HG03097 (cell line): ENCODE results near the gene ADD2.
"Not testable (repeated sequence)": the region's sequence is repeated elsewhere in the genome, so short reads cannot be mapped to it uniquely, and the experiment has no call there.

ENCODE experiments used
- ATAC-seq: cut with Tn5 transposase; IDR thresholded peaks from one replicate; pipeline ENCODE4 v1.9.1; 2021; ENCODE audit not compliant: unreplicated experiment, low FRiP score

ADD2 gene

DNA sequence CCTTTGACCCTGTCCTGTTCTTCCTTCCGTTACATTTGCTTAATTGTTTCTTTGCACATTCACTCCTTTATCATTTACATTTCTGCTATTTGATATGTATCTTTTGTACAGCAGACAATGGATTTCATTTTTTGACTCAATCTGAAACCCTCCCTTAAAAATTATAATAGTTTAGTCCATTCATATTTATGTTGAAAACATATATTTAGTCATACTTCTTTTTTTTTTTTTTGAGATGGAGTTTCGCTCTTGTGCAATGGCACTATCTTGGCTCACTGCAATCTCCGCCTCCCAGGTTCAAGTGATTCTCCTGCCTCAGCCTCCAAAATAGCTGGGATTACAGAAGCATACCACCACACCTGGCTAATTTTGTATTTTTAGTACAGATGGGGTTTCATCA, 119.0 kb downstream of the ADD2 start:
- no peak for ATAC-seq

DNA sequence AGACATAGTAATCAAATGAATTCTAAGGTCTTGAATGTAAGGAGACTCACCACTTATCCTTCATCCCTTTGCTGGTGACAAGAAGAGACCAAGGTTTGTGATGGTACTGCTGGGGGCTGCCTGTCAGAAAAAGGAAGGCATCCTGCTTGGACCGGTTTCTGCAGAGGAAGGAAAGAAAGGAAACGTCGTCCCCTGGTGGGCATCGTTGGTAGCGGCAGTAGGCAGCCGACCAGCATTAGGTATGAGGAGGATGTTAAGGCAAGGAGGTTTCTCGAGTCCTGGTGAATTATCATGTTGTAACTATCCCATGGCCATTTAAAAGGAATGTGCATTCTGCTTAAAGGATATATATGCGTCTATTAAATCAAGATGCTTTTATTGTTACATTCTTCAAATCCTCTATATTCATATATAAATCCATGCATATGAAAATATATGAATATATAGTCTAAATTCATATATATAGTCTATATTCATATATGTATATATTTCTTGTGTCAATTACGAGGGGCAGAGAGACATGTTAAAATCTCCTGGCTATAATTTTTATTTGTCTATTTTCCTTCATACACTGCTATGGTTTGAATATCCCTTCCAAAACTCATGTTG, 120.0 kb downstream of the ADD2 start:
- ATAC-seq: no peak

- no peak for ATAC-seq
Observed at GRCh38 chr2:70646420-70646818, 121.6 kb downstream of the ADD2 start.

GRCh38 chr2:70645733-70646419, 122.1 kb downstream of the ADD2 start:
- no peak for ATAC-seq

DNA sequence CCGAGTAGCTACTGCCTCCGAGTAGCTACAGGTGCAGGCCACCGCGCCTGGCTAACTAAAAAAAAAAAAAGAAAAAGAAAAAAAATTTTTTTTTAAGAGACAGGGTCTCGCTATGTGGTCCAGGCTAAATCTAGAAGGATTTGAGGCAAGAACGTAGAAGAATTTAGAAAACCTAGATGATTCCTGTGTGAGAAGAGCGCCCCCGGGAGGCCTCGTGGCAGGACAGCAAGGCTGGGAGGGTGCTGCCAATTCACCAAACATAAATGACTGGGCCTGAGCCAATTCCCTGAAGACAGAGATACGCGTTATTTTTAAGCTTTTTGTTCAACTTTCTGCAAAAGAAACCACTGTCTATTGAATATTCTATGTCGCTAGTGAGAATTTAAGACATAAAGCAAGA, 124.3 kb downstream of the ADD2 start:
- ATAC-seq: no peak

- ATAC-seq: no peak
Observed at GRCh38 chr2:70641263-70641784, 126.7 kb downstream of the ADD2 start.

GRCh38 chr2:70639841-70640436, 128.1 kb downstream of the ADD2 start:
- no peak for ATAC-seq

- no peak for ATAC-seq
Observed at GRCh38 chr2:70638561-70638960, 129.4 kb downstream of the ADD2 start.

- no peak for ATAC-seq
Observed at GRCh38 chr2:70633508-70633907, 134.5 kb downstream of the ADD2 start.

DNA sequence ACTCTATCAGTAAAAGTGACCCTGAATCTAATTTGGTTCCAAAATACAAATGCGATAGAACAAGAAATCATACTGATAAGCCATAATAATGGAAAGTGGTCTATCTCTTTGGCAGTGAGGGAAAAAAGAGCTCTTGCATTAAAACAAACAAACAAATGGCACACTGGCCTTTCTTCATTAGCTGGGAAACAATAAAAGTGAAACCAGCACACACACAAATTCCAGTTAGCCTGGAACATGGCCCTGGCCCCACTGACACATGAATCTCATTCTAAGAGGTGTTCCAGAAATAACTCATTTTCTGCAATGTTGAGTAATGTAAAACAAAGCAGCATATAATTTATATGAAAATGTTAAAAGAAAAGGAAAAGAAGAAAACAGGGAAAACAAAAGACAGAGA, 135.0 kb downstream of the ADD2 start:
- ATAC-seq: no peak

DNA sequence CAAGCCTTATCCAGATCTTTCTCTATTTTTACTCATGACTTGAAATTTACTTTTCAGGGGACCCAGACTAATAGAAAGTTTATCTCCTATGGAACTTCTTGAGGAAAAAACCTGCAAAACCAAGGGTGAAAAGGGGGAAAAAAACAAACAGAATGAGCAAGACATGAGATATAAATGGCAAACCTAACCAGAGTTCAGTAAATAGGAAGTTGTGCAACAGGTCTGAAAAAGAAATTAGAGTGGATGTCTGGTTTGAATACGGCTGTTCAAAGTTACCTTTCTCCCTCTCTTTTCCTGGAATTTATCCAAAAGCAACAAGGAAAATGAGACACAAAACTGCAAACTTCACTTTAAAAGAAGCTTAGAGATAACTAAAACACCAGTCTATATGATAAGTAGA, 135.6 kb downstream of the ADD2 start:
- ATAC-seq: no peak

GRCh38 chr2:70630761-70631160, 137.2 kb downstream of the ADD2 start:
- no peak for ATAC-seq

GRCh38 chr2:70627211-70627898, 140.6 kb downstream of the ADD2 start:
- ATAC-seq: no peak

DNA sequence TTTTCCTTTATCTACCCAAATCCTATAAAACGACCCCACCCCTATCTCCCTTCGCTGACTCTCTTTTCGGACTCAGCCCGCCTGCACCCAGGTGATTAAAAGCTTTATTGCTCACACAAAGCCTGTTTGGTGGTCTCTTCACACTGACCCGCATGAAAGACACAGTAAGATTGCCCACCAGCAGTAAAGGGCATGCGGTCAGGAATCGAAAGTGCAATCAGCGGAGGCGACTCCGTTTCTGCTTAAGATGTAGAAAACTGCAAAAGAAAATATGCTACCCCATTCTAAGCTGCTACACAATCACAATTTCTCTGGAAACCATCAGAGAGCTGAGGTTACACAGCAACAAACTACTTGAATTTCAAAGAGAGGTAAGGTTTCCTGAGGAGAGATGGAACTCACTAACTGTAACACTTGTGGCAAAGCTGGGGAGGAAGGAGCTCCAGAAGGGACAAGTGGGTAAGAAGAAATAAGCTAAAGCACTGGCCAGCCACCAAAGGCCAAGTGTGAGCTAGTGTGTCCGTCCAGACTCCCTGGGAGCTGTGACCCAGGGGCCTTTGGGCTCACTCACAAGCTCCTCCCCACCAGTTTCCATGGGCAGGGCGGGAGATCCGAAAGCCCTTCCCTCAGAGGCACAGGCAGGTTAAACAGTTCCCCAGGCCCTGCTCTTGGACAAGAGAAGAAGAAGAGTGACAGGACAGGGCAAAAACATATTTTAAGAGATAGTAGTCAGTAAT, 141.6 kb downstream of the ADD2 start:
- no peak for ATAC-seq

GRCh38 chr2:70621536-70621935, 146.5 kb downstream of the ADD2 start:
- ATAC-seq: not testable (repeated sequence)

GRCh38 chr2:70620020-70620419, 148.0 kb downstream of the ADD2 start:
- ATAC-seq: no peak

DNA sequence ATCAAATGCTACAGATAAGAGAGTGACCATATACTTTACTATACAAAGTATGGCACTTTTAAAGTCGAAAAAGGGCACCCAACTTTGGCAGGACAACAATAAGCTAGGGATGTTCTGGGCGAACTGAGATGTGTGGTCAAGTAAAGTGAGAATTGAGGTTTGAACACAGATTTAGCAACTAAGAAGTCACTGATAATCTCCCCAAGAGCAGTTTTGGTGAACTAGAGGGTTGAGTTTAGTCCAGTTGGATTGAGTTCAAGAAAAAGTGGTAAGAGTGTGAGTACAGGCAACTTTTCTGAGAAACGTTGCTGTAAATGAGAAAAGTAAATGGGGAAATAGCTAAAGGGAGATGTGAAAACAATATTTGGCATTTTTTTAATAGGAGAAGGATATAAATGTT, 148.8 kb downstream of the ADD2 start:
- no peak for ATAC-seq

DNA sequence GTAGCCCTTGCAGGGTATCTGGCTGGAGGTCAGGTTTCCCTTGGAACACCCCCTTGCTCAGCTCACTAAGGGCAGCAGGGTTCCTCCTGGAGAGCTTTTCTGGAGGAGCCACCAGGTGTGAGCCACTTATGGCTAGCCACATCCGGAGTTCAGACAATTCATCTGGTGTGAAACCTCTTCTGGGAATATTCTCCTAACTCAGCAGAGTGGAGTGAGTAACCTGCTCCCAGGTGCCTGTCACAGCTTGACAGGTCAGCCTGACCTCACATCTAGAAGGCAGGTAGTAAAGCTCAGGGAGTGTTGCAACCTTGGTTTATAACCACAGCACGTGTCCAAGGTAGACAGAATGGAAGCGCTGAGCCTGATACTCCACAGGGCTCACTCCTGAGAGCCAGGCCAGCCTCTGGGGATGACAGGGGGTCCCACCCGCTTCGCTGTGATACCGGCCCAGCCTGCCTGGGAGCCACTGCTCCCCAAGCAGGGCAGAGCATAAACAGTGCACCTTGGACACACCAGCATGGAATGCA, 151.8 kb downstream of the ADD2 start:
- ATAC-seq: no peak

DNA sequence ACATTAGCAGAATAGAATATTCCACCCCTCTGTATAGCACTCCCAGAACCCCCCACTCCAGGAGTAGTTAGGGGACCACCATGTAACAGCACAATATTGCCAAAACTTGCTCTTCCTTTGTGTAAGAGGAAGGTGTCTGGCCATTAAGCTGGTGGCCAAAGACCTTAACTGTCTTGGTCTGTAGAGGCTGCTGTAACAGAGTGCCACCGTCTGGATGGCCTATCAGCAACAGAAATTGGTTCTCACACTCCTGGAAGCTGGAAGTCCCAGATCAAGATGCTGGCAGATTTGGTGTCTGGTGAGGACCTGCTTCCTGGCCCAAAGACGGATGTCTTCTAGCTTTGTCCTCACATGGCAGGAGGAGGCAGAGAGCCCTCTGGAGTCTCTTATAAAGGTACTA, 152.8 kb downstream of the ADD2 start:
- no peak for ATAC-seq

DNA sequence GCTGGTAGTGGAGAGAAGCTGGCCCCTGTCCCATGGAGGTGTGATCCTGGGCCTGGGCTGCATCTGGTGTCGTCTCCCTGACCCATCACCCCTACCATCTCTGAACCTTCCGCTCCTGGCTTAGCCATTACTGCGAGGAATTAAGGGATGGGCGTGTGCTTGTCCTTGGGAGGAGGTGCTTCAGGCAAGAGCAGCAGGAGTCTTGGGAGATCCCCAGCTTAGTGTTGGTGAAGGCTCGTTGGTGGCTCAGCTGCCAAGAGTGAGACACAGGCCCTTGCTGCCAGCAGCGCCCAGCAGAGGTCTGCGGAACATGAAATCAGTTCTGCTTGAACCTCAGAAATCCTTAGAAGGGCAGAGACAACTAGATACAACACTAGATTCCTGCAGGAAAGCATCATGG, 154.5 kb downstream of the ADD2 start:
- no peak for ATAC-seq
